Retinal pigment epithelial cell (primary cell): ENCODE data around the gene GPR12.

Experiments
- DNase-seq: peaks from one replicate; pipeline ENCODE4 v3.0.0-alpha.2; 2010; ENCODE audit warnings: low read depth
- H3K4me3 ChIP-seq: 2 replicates; pipeline ENCODE4 v1.5.1; 2011; ENCODE audit warnings: mild to moderate bottlenecking, low read length, control low read depth, moderate library complexity
- CTCF ChIP-seq: conservative IDR thresholded peaks from 2 replicates; pipeline ENCODE4 v1.5.1; 2011; ENCODE audit warnings: low read depth, low read length, control low read depth, inconsistent platforms

Gene GPR12

GRCh38 chr13:26760832-26761582, 421 bp upstream of the GPR12 start:
- no peak for DNase-seq
- H3K4me3 ChIP-seq: no peak overlapping the region
- no peak for TF ChIP-seq CTCF

GRCh38 chr13:26759249-26759906, 1.2 kb downstream of the GPR12 start:
- DNase-seq: no peak
- H3K4me3 ChIP-seq: no peak overlapping the region
- no peak for TF ChIP-seq CTCF

- TF ChIP-seq CTCF: no peak
- no peak overlapping the region for H3K4me3 ChIP-seq
- DNase-seq: no peak
Observed at GRCh38 chr13:26758496-26759157, 2.0 kb downstream of the GPR12 start.

- H3K4me3 ChIP-seq: no peak overlapping the region
- DNase-seq: no peak
- TF ChIP-seq CTCF: no peak
Observed at GRCh38 chr13:26756961-26757360, 3.6 kb downstream of the GPR12 start.

- no peak for DNase-seq
- TF ChIP-seq CTCF: no peak
- no peak overlapping the region for H3K4me3 ChIP-seq
Observed at GRCh38 chr13:26752671-26753070, 7.9 kb downstream of the GPR12 start.

GRCh38 chr13:26749905-26750304, 10.7 kb downstream of the GPR12 start:
- no peak overlapping the region for H3K4me3 ChIP-seq
- no peak for TF ChIP-seq CTCF
- no peak for DNase-seq
